Left renal pelvis (tissue), 4 donors: ENCODE measurements around the gene LRRC75A. TPM values are rescaled to one million over a fixed set of nuclear protein-coding genes. Genes with fewer than 3 reads are reported as not detected.
"Not testable (repeated sequence)": the region's sequence is repeated elsewhere in the genome, so short reads cannot be mapped to it uniquely, and the experiment has no call there.

Source experiments
- DNase-seq, 4 donors: peaks; one replicate each; pipeline ENCODE4 v3.0.0-alpha.2; 2013; ENCODE audit warnings: low read depth in 4 of 4, low spot score in 3 of 4
- polyA plus RNA-seq, 4 donors: library from polyadenylated mRNA; unstranded; fragments of 120-200 nt; gene quantifications; one replicate each; pipeline ENCODE4 v1.2.1, GENCODE V29; 2013; ENCODE audit not compliant: insufficient read length in 4 of 4

Gene LRRC75A
- polyA plus RNA-seq, 4 donors, result 4.7 to 13.1 (median 5.0) TPM

DNA sequence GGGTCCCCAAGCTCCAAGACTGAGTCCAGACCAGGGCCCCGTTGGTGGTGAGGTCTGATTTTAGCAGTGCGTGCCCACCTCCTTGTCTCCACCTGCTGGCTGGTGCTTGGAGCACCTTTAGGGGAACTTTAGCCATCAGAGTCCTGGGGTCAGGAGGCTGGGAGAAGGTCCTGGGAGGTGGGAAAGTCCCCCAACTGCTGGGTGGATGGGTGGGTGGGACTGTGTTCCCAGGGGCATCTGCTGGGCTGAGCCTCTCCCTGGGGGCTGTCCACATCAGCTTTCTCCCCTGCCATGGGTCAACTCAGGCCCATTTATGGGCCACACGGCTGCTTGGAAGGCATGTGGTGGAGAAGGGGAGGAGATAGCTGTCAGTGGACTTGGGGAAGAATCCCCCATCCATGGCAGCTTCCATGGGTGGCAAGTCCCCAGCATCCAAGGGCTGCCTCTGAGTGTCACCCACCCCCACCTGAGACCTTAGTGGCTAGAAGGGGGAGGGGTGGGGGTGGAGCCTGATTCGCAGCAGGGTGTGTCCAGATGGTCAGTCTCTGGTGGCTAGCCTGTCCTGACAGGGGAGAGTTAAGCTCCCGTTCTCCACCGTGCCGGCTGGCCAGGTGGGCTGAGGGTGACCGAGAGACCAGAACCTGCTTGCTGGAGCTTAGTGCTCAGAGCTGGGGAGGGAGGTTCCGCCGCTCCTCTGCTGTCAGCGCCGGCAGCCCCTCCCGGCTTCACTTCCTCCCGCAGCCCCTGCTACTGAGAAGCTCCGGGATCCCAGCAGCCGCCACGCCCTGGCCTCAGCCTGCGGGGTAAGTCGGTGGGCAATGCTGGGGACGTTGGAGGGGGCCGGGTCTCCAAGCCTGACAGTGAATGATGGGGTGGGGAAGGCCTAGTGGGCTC, 76.7 kb downstream of the LRRC75A start, which contains the start of gene TRPV2:
Gene TRPV2 (plus strand): TSS at position 541 of the 894 bp plus-strand sequence. CDS start 2,098 bp downstream, outside the sequence.
- no peak for DNase-seq

DNA sequence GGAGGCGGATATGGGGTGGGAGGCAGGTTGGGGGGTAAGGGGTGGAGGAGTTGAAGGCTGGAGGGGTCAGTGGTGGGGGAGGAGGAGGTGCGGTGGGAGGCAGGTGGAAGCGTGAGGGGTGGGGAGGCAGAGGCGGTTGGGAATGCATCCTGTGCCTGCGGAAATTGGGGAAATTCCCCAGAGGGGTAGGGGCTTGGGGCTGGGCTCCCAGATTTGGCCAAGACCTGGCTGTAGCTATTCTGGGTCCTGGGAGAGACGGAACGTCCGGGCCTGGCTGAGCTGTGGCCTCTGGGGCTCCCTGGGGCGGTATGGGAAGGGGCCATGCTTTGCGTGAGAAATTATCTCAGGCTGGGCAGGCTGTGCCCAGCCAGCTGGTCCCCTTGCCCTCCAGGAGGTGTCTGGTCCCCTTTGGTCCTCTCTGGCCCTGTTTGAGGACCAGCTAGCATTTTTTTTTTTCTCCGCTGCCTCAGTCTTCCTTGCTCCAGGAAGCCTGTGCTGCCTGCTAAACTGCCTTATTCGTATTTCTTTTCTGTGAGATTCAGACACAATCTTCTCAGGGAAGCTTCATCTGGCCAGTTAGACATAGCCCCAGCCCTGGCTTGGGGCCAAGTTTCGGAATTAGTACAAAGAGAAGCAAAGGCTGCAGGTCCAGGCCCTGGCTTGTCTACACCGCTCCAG, 83.9 kb downstream of the LRRC75A start:
- no peak for DNase-seq

DNA sequence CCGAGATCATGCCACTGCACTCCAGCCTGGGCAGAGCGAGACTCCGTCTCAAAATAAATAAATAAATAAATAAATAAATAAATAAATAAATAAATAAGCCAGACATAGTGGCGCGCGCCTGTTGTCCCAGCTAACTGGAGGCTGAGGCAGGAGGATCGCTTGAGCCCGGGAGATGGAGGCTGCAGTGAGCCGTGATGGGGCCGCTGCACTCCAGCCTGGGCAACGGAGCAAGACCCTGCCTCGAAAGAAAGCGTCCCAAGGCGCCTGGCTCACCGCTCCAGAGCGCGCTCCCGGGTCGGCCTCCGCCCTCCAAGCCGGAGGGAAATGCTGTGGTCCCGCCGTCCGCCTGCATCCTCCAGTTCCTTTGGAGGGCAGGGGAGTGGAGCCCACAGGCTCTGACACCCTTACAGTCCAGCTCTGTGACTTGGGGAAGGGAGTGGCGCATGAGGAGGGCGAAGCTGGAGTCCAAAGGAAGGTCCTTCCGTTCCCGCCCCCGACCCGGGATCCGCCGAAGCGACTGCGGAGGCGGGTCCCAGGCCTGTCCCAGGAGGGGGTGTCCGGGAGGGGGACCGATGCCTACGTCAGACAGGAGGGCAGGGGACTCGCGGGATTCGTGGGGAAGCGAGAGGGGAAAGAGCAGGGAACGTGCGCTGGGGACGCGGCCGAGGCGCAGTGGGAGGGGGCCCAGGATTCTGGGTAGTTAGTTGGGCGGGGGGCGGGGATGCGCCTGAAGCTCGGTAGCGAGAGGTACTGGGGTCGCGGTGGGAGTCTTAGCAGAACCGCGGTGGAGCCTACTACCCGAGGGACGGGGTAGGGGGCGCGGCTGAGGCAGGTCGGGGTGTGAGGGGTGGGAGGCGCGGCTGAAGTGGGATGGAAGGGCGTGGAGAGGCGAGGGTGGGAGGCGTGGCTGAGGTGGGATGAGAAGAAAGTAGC, 85.0 kb downstream of the LRRC75A start:
- peak in 2 of 4 donors; percentile 44 to 54 for DNase-seq

DNA sequence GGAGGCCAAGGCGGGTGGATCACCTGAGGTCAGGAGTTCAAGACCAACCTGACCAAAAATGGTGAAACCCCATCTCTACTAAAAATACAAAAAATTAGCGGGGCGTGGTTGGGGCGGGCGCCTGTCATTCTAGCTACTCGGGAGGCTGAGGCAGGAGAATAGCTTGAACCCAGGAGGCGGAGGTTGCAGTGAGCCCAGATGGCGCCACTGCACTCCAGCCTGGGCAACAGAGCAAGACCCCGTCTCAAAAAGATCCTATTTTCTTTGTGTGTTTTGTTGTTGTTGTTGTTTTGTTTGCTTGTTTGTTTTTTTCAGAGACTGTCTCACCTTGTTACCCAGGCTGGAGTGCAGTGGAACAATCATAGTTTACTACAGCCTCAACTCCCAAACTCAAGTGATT, 88.1 kb downstream of the LRRC75A start:
- not testable (repeated sequence) for DNase-seq

DNA sequence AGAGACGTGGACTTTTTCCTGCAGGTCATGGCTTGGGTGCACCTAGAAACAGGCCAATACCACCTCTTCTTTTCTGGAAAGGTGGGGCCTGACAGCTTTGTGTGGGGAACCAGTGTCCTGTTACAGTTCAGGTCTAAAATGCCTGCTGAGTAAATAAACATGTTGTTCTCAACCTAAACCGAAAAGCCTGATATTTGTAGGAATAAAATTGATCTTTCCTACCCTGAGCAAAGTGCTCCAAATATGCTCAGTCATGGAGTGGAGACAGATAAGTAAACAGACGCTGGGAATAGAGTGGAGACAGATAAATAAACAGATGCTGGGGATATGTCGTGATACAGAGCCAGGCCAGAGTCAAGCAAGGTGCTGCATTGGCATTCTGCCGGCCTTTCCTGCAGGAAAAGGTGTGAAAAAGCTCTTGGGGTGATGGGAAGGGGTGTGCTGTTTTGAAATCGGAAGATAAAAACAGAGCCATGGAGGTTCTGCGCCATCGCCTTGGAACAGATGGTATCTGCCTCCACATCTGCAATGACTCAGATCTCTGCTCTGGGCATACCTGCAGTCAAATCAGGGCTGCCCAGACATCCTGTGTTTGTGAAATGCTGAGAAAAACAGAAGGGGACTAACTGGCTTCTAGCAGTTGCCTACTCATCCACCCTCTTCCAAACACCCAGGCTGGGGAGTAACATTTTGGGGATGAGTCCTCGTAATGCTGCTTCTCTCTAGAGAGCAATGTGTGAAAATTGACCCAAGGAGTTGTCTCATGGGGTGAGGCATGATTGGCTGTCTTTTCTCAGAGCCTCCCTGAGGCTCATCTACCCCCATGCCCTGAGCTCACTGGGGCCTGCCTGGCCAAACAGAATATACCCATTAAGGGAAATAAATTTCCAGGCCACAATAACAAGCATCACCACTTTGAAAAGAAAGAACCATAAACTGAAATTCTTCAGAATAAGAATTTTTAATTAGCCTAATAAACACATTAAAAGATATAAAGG, 93.4 kb downstream of the LRRC75A start:
- DNase-seq, result no peak

DNA sequence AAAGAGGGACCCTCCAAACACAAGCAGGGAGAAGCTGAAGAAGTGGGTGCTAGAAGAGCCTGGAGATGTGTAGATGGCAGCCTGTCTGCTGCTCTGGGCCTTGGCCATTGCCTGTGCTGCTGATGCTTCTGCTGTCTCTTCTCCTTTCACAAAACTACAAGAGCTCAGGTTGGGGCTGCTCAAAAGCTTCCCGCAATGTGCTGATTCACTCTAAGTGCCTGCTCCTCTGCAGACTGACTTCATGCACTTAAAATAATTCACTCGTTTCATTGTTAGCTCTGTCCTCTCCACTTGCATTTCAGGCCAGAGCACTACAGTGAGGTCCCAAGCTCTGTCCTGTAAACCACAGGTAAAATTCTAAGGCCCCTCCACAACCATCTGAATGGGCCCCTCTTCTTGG, 95.3 kb downstream of the LRRC75A start:
- not testable (repeated sequence) for DNase-seq

DNA sequence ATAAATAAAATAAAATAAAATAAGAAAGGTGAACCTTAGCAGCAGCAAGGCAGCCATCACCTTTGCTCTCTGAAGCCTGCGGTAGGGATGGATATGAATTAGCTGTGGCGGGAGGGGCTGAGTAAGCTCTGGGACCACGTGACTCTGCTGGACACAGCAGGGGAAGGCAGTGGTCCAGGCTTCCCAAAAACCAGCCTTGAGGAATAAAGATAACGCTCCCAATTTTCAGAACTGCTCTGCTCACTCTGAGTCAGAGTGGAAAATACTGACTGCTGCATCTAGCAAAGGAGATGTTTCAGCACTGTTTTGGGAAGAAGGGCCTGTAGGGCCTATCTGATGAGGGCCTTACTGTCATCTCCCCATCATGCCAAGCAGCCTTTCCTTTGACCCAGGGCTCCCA, 96.1 kb downstream of the LRRC75A start:
- not testable (repeated sequence) for DNase-seq

DNA sequence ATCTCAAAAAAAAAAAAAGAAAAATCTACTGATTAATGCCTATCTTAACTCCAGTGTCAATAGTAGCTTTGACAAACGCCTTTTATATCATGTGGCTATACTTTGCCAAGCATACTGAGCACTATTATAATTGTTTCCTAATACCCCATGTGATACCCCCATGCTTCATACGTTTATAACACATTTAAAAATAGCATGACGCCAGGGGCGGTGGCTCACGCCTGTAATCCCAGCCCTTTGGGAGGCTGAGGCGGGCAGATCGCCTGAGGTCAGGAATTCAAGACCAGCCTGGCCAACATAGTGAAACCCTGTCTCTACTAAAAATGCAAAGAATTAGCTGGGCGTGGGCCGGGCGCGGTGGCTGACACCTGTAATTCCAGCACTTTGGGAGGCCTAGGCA, 99.5 kb downstream of the LRRC75A start:
- DNase-seq, result not testable (repeated sequence)

Other genes starting within 250 kb of the LRRC75A start
- gene CENPV, start 138.7 kb downstream of the LRRC75A start, polyA plus RNA-seq, result 10 to 100 TPM; 46.6 to 83.9 (median 72.6) TPM
- gene UBB, start 111.1 kb downstream of the LRRC75A start, polyA plus RNA-seq, result 1,000 to 10,000 TPM; 1,845 to 2,180 (median 2,039) TPM
- gene TRPV2, start 76.6 kb downstream of the LRRC75A start, polyA plus RNA-seq, result 1 to 10 TPM; 1.7 to 3.8 (median 3.1) TPM
- 10 to 100 TPM in 3 of 4 donors, 1 to 10 TPM in 1; 9.8 to 12.4 (median 10.8) TPM for gene ZNF287, start 77.0 kb upstream of the LRRC75A start, polyA plus RNA-seq
- 10 to 100 TPM; 10.2 to 17.4 (median 13.0) TPM for gene ZNF624, start 161.7 kb upstream of the LRRC75A start, polyA plus RNA-seq
- 1 to 10 TPM in 2 of 4 donors, under 1 TPM in 2; 0.46 to 4.0 (median 1.2) TPM for gene CCDC144A, start 198.0 kb upstream of the LRRC75A start, polyA plus RNA-seq